ENCODE results near the gene COP1.
"Not testable (repeated sequence)": the region's sequence is repeated elsewhere in the genome, so short reads cannot be mapped to it uniquely, and the experiment has no call there.

Gene COP1

DNA sequence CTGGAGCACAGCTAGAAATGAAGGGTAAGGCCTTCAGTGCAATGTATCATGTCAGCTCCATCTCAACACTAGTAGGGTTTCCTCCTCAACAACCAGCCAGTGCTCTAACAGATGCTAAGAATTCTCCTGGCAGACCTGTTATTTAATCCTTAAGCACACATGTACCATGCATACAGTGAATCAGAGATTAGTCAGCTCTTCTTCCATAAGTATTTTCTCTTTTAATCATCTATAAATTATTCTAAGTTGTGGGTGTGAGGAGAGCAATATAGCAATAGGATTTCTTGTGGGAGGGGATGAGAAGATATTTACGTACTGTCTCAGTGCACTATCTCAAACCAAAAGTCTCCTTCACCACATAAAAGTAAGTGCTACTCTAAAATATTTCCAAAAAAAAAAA lies 95.3 kb downstream of the COP1 start:
- H3K4me3 ChIP-seq (ENCODE audit: low read depth, low read length): no peak overlapping the region
- H3K9me3 ChIP-seq (ENCODE audit: control insufficient read depth, insufficient read depth, low read length): no peaks in the 10 kb centered on the region
- H3K27me3 ChIP-seq (ENCODE audit: control insufficient read depth, insufficient read depth, low read length): no peaks in the 10 kb centered on the region
- no peaks in the 10 kb centered on the region for H3K4me1 ChIP-seq (ENCODE audit: control insufficient read depth, insufficient read depth, low read length)
- no peaks in the 10 kb centered on the region for H3K36me3 ChIP-seq (ENCODE audit: control insufficient read depth, insufficient read depth, low read length)
- H3K9ac ChIP-seq (ENCODE audit: low read depth, low read length): no peak overlapping the region

DNA sequence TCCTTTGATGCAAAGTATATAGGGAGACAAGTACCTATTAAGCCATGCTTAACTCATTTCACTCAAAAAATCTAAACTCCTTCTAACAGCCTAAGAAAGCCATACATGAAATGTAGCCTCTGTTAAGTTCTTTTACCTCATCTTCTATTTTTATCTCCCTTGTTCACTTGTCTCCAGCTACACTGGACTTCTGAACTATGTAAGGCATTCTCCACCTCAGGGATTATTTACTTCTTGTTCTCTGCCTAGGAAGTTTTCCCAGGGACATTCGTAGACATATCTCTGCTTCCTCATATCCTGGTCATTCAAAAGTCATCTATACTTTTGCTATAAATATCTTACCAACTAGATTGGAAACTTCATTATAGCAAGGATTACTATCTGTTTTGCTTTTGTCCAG lies 96.9 kb downstream of the COP1 start:
- Histone ChIP-seq H3K9ac (ENCODE audit: low read depth, low read length) (no peak overlapping the region), H3K4me3 (ENCODE audit: low read depth, low read length) (no peak overlapping the region), H3K36me3 (ENCODE audit: control insufficient read depth, insufficient read depth, low read length) (no peaks in the 10 kb centered on the region), H3K27me3 (ENCODE audit: control insufficient read depth, insufficient read depth, low read length) (no peaks in the 10 kb centered on the region), H3K4me1 (ENCODE audit: control insufficient read depth, insufficient read depth, low read length) (no peaks in the 10 kb centered on the region), H3K9me3 (ENCODE audit: control insufficient read depth, insufficient read depth, low read length) (no peaks in the 10 kb centered on the region)

- Histone ChIP-seq H3K9me3 (ENCODE audit: control insufficient read depth, insufficient read depth, low read length) (peaks cover 5% of the 10 kb centered on the region), H3K36me3 (ENCODE audit: control insufficient read depth, insufficient read depth, low read length) (peaks cover 5% of the 10 kb centered on the region), H3K9ac (ENCODE audit: low read depth, low read length) (no peak overlapping the region), H3K4me1 (ENCODE audit: control insufficient read depth, insufficient read depth, low read length) (peaks cover 5% of the 10 kb centered on the region), H3K27me3 (ENCODE audit: control insufficient read depth, insufficient read depth, low read length) (no peaks in the 10 kb centered on the region), H3K4me3 (ENCODE audit: low read depth, low read length) (no peak overlapping the region)
These were observed 104.2 kb downstream of the COP1 start for GRCh38 chr1:176102768-176103350.

GRCh38 chr1:176101951-176102642 lies 105.0 kb downstream of the COP1 start:
- Histone ChIP-seq H3K4me1 (ENCODE audit: control insufficient read depth, insufficient read depth, low read length) (peaks cover 5% of the 10 kb centered on the region), H3K36me3 (ENCODE audit: control insufficient read depth, insufficient read depth, low read length) (peaks cover 5% of the 10 kb centered on the region), H3K27me3 (ENCODE audit: control insufficient read depth, insufficient read depth, low read length) (no peaks in the 10 kb centered on the region), H3K9ac (ENCODE audit: low read depth, low read length) (no peak overlapping the region), H3K4me3 (ENCODE audit: low read depth, low read length) (no peak overlapping the region), H3K9me3 (ENCODE audit: control insufficient read depth, insufficient read depth, low read length) (peaks cover 5% of the 10 kb centered on the region)

DNA sequence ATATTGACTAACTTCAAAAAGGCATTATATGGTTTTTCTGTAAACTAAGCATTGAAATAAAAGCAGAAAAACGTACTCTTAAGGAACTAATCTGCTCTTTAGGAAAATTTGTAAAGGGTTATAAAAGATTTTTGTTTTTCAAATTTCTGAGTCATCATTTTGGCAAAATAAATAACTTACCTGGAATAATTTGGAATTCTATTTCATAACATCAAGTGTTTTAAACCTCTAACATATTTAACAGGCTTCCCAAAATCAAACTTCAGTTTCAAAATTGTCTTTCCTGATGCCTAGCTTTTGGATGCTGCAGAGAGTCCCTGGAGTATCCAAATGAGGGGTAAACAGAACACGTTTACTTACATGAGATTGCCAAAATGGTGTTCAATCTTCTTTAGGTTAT lies 108.5 kb downstream of the COP1 start:
- peaks cover 5% of the 10 kb centered on the region for H3K4me1 ChIP-seq (ENCODE audit: control insufficient read depth, insufficient read depth, low read length)
- H3K27me3 ChIP-seq (ENCODE audit: control insufficient read depth, insufficient read depth, low read length): no peaks in the 10 kb centered on the region
- H3K9me3 ChIP-seq (ENCODE audit: control insufficient read depth, insufficient read depth, low read length): peaks cover 5% of the 10 kb centered on the region
- H3K36me3 ChIP-seq (ENCODE audit: control insufficient read depth, insufficient read depth, low read length): peaks cover 5% of the 10 kb centered on the region
- H3K9ac ChIP-seq (ENCODE audit: low read depth, low read length): no peak overlapping the region
- no peak overlapping the region for H3K4me3 ChIP-seq (ENCODE audit: low read depth, low read length)

DNA sequence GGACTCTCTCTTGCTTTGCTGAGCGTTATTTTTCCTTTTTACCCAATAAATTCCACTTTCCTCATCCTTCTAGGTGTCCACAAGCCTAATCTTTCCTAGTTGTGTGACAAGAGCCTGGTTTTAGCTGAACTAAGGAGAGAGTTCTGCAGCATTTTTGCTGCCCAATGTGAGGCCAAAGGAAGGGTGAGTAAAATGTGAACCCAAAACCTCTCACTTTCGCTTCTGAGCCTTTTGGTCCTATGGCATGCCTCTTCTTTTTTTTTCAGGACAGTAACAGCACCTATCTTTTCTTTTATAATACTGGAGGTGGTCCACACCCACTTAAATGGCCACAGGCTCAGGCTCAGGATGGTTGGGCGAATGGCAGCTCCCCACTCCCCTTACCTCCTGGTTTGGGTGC lies 111.1 kb downstream of the COP1 start:
- Histone ChIP-seq H3K27me3 (ENCODE audit: control insufficient read depth, insufficient read depth, low read length) (no peaks in the 10 kb centered on the region), H3K36me3 (ENCODE audit: control insufficient read depth, insufficient read depth, low read length) (peaks cover 4% of the 10 kb centered on the region), H3K9ac (ENCODE audit: low read depth, low read length) (no peak overlapping the region), H3K4me1 (ENCODE audit: control insufficient read depth, insufficient read depth, low read length) (no peaks in the 10 kb centered on the region), H3K9me3 (ENCODE audit: control insufficient read depth, insufficient read depth, low read length) (peaks cover 5% of the 10 kb centered on the region), H3K4me3 (ENCODE audit: low read depth, low read length) (no peak overlapping the region)

- H3K9me3 ChIP-seq (ENCODE audit: control insufficient read depth, insufficient read depth, low read length): no peaks in the 10 kb centered on the region
- no peak overlapping the region for H3K9ac ChIP-seq (ENCODE audit: low read depth, low read length)
- H3K27me3 ChIP-seq (ENCODE audit: control insufficient read depth, insufficient read depth, low read length): no peaks in the 10 kb centered on the region
- no peak overlapping the region for H3K4me3 ChIP-seq (ENCODE audit: low read depth, low read length)
- no peaks in the 10 kb centered on the region for H3K36me3 ChIP-seq (ENCODE audit: control insufficient read depth, insufficient read depth, low read length)
- H3K4me1 ChIP-seq (ENCODE audit: control insufficient read depth, insufficient read depth, low read length): no peaks in the 10 kb centered on the region
These were observed 116.3 kb downstream of the COP1 start for GRCh38 chr1:176090766-176091165.

GRCh38 chr1:176087746-176088145 lies 119.3 kb downstream of the COP1 start:
- H3K4me1 ChIP-seq (ENCODE audit: control insufficient read depth, insufficient read depth, low read length); H3K36me3 ChIP-seq (ENCODE audit: control insufficient read depth, insufficient read depth, low read length); H3K4me3 ChIP-seq (ENCODE audit: low read depth, low read length); H3K9ac ChIP-seq (ENCODE audit: low read depth, low read length); H3K27me3 ChIP-seq (ENCODE audit: control insufficient read depth, insufficient read depth, low read length); H3K9me3 ChIP-seq (ENCODE audit: control insufficient read depth, insufficient read depth, low read length): not testable (repeated sequence)

- Histone ChIP-seq H3K27me3 (ENCODE audit: control insufficient read depth, insufficient read depth, low read length) (no peaks in the 10 kb centered on the region), H3K36me3 (ENCODE audit: control insufficient read depth, insufficient read depth, low read length) (no peaks in the 10 kb centered on the region), H3K4me3 (ENCODE audit: low read depth, low read length) (no peak overlapping the region), H3K4me1 (ENCODE audit: control insufficient read depth, insufficient read depth, low read length) (no peaks in the 10 kb centered on the region), H3K9me3 (ENCODE audit: control insufficient read depth, insufficient read depth, low read length) (no peaks in the 10 kb centered on the region), H3K9ac (ENCODE audit: low read depth, low read length) (no peak overlapping the region)
These were observed 133.4 kb downstream of the COP1 start for GRCh38 chr1:176073524-176074157.

DNA sequence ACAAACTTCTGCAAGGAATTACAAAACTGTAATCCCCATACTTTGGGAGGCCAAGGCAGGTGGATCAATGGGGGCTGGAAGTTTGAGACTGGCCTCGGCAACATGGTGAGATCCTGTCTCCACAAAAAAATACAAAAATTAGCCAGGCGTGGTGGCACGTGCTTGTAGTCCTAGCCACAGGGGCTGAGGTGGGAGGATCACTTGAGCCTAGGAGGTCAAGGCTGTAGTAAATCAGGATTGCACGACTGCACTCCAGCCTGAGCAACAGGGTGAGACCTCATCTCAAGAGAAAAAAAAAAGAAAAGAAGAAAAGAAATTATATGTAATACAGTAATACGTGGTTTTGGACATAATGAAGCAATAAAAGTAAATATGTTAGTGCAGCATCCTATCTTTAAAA lies 138.2 kb downstream of the COP1 start:
- Histone ChIP-seq H3K4me1 (ENCODE audit: control insufficient read depth, insufficient read depth, low read length) (no peaks in the 10 kb centered on the region), H3K9me3 (ENCODE audit: control insufficient read depth, insufficient read depth, low read length) (no peaks in the 10 kb centered on the region), H3K9ac (ENCODE audit: low read depth, low read length) (no peak overlapping the region), H3K4me3 (ENCODE audit: low read depth, low read length) (no peak overlapping the region), H3K27me3 (ENCODE audit: control insufficient read depth, insufficient read depth, low read length) (no peaks in the 10 kb centered on the region), H3K36me3 (ENCODE audit: control insufficient read depth, insufficient read depth, low read length) (peaks cover 2% of the 10 kb centered on the region)

GRCh38 chr1:176068256-176068655 lies 138.8 kb downstream of the COP1 start:
- Histone ChIP-seq H3K9me3 (ENCODE audit: control insufficient read depth, insufficient read depth, low read length) (no peaks in the 10 kb centered on the region), H3K9ac (ENCODE audit: low read depth, low read length) (no peak overlapping the region), H3K27me3 (ENCODE audit: control insufficient read depth, insufficient read depth, low read length) (no peaks in the 10 kb centered on the region), H3K36me3 (ENCODE audit: control insufficient read depth, insufficient read depth, low read length) (peaks cover 2% of the 10 kb centered on the region), H3K4me3 (ENCODE audit: low read depth, low read length) (no peak overlapping the region), H3K4me1 (ENCODE audit: control insufficient read depth, insufficient read depth, low read length) (no peaks in the 10 kb centered on the region)

- Histone ChIP-seq H3K9me3 (ENCODE audit: control insufficient read depth, insufficient read depth, low read length) (no peaks in the 10 kb centered on the region), H3K4me3 (ENCODE audit: low read depth, low read length) (no peak overlapping the region), H3K9ac (ENCODE audit: low read depth, low read length) (no peak overlapping the region), H3K4me1 (ENCODE audit: control insufficient read depth, insufficient read depth, low read length) (no peaks in the 10 kb centered on the region), H3K36me3 (ENCODE audit: control insufficient read depth, insufficient read depth, low read length) (peaks cover 2% of the 10 kb centered on the region), H3K27me3 (ENCODE audit: control insufficient read depth, insufficient read depth, low read length) (no peaks in the 10 kb centered on the region)
These were observed 140.4 kb downstream of the COP1 start for GRCh38 chr1:176066709-176067108.

All from iPS-15b (cell line).